H1 (cell line): ENCODE measurements around the gene CYP11A1. TPM values are rescaled to one million over a fixed set of nuclear protein-coding genes. Genes with fewer than 3 reads are reported as not detected.

Experiments used
- CTCF ChIA-PET: fragments of 300-600 bp; sonication (Branson Sonifier 250); formaldehyde crosslinking; loops from one replicate; lab custom pipeline; 2021; ENCODE audit not compliant: partially characterized antibody; lab: Charles Lee
- POLR2A ChIA-PET: fragments of 300-600 bp; sonication (Branson Sonifier 250); formaldehyde crosslinking; loops from one replicate; lab custom pipeline; 2021; ENCODE audit warnings: inconsistent platforms; ENCODE audit not compliant: partially characterized antibody; lab: Charles Lee
- DNase-seq, 2 experiments: peaks; one replicate each; pipeline versions ENCODE4 v3.0.0 to v3.0.0-alpha.2; 2010 to 2022; ENCODE audit warnings: low spot score in 2 of 2, low read depth in 1 of 2, mixed read lengths in 1 of 2
- FAIRE-seq: peaks from 2 replicates; lab custom pipeline; 2011; peaks lifted over from hg19 to GRCh38; lab: Jason Lieb, UNC
- H2AFZ ChIP-seq: 2 replicates; pipeline ENCODE4 v1.8.1; 2012; ENCODE audit warnings: low read length, inconsistent platforms
- H2AK5ac ChIP-seq: 2 replicates; pipeline ENCODE4 v1.6.1; 2013; ENCODE audit warnings: low read depth, low read length
- H2BK120ac ChIP-seq: replicated peaks from 2 replicates; pipeline ENCODE3; 2013; ENCODE audit warnings: low read depth, low read length, inconsistent platforms
- H2BK12ac ChIP-seq: 2 replicates; pipeline ENCODE4 v1.6.1; 2013; ENCODE audit warnings: low read depth, low read length
- H2BK15ac ChIP-seq: 2 replicates; pipeline ENCODE4 v1.6.1; 2013; ENCODE audit warnings: low read length
- H2BK20ac ChIP-seq: 2 replicates; pipeline ENCODE4 v1.6.1; 2013; ENCODE audit warnings: low read length
- H2BK5ac ChIP-seq: 2 replicates; pipeline ENCODE4 v1.6.1; 2013; ENCODE audit warnings: low read depth, low read length
- H3K14ac ChIP-seq: 2 replicates; pipeline ENCODE4 v1.6.1; 2013; ENCODE audit warnings: inconsistent platforms; ENCODE audit not compliant: insufficient read length
- H3K18ac ChIP-seq: 2 replicates; pipeline ENCODE4 v1.6.1; 2013; ENCODE audit warnings: low read length; ENCODE audit errors: extremely low read depth
- H3K23ac ChIP-seq: 2 replicates; pipeline ENCODE4 v1.6.1; 2013; ENCODE audit warnings: inconsistent platforms; ENCODE audit not compliant: insufficient read length
- H3K23me2 ChIP-seq: 2 replicates; pipeline ENCODE4 v1.6.1; 2013; ENCODE audit warnings: low read depth, low read length
- H3K27ac ChIP-seq: 2 replicates; pipeline ENCODE4 v1.6.1; 2011; ENCODE audit warnings: low read depth, low read length, inconsistent platforms
- H3K27me3 ChIP-seq, 4 experiments: replicated peaks in 1 of 4; 1 replicate in 1 of 4; 2 replicates in 3 of 4; pipeline versions ENCODE4 v1.6.1 to v1.8.1; 2011 to 2013; ENCODE audit warnings: low read length in 3 of 4, mild to moderate bottlenecking in 3 of 4, inconsistent platforms in 2 of 4, mixed read lengths in 2 of 4, moderate library complexity in 1 of 4; ENCODE audit not compliant: control insufficient read depth in 3 of 4, insufficient read depth in 3 of 4; ENCODE audit errors: extremely low read depth in 1 of 4
- H3K36me3 ChIP-seq, 4 experiments: 2 replicates each; pipeline versions ENCODE4 v1.6.1 to v1.8.1; 2011 to 2013; ENCODE audit warnings: mild to moderate bottlenecking in 4 of 4, low read length in 3 of 4, moderate library complexity in 2 of 4, control low read depth in 1 of 4, inconsistent platforms in 1 of 4; ENCODE audit not compliant: insufficient read depth in 4 of 4, control insufficient read depth in 2 of 4
- H3K4ac ChIP-seq: replicated peaks from 2 replicates; pipeline ENCODE3; 2013; ENCODE audit warnings: low read length, low read depth, mixed read lengths, inconsistent platforms; ENCODE audit not compliant: insufficient read length
- H3K4me1 ChIP-seq, 4 experiments: replicated peaks in 1 of 4; 1 replicate in 1 of 4; 2 replicates in 3 of 4; pipeline versions ENCODE4 v1.6.1 to v1.8.1; 2011 to 2013; ENCODE audit warnings: low read length in 3 of 4, inconsistent platforms in 2 of 4, mixed read lengths in 1 of 4; ENCODE audit not compliant: insufficient read depth in 4 of 4, control insufficient read depth in 3 of 4
- H3K4me2 ChIP-seq, 2 experiments: 2 replicates each; pipeline versions ENCODE4 v1.6.1 to v1.8.1; 2011 to 2013; ENCODE audit warnings: low read depth in 2 of 2, low read length in 2 of 2, control low read depth in 1 of 2, inconsistent platforms in 1 of 2, mild to moderate bottlenecking in 1 of 2; ENCODE audit not compliant: insufficient read depth in 1 of 2
- H3K4me3 ChIP-seq, 4 experiments: fragments of 200-600, 300-600 bp in 1 of 4; sonication (generic), shearing (Covaris generic), sonication (Bioruptor Twin) in 1 of 4; 2 replicates each; pipeline versions ENCODE4 v1.5.1 to v1.8.1; 2011 to 2016; ENCODE audit warnings: low read length in 4 of 4, low read depth in 3 of 4, control low read depth in 2 of 4, inconsistent platforms in 2 of 4, mild to moderate bottlenecking in 2 of 4, mixed read lengths in 1 of 4, moderate library complexity in 1 of 4; ENCODE audit not compliant: insufficient read depth in 2 of 4; ENCODE audit errors: extremely low read depth in 1 of 4
- H3K56ac ChIP-seq: replicated peaks from 2 replicates; pipeline ENCODE3; 2013; ENCODE audit warnings: low read depth, mild to moderate bottlenecking, mixed read lengths, low read length, inconsistent platforms; ENCODE audit not compliant: insufficient read length
- H3K79me1 ChIP-seq: 2 replicates; pipeline ENCODE4 v1.6.1; 2013; ENCODE audit warnings: low read depth, low read length, control low read depth
- H3K79me2 ChIP-seq, 2 experiments: 2 replicates each; pipeline versions ENCODE4 v1.6.1 to v1.8.1; 2012 to 2013; ENCODE audit warnings: low read length in 2 of 2, mild to moderate bottlenecking in 2 of 2, inconsistent platforms in 1 of 2; ENCODE audit not compliant: insufficient read depth in 2 of 2, control insufficient read depth in 1 of 2
- H3K9ac ChIP-seq, 4 experiments: replicated peaks in 1 of 4; 1 replicate in 1 of 4; 2 replicates in 3 of 4; pipeline versions ENCODE4 v1.6.1 to v1.8.1; 2011 to 2013; ENCODE audit warnings: low read depth in 3 of 4, low read length in 3 of 4, control low read depth in 2 of 4, mild to moderate bottlenecking in 2 of 4, moderate library complexity in 2 of 4, inconsistent platforms in 1 of 4; ENCODE audit errors: extremely low read depth in 1 of 4
- H3K9me3 ChIP-seq, 2 experiments: 2 replicates each; pipeline versions ENCODE4 v1.6.1 to v1.8.1; 2012 to 2013; ENCODE audit warnings: mild to moderate bottlenecking in 2 of 2, moderate library complexity in 2 of 2, control low read depth in 1 of 2, inconsistent platforms in 1 of 2, low read depth in 1 of 2, low read length in 1 of 2, mixed read lengths in 1 of 2; ENCODE audit not compliant: insufficient read depth in 2 of 2
- H4K20me1 ChIP-seq, 2 experiments: replicated peaks in 1 of 2; 2 replicates each; pipeline versions ENCODE3 to v1.8.1; 2011 to 2013; ENCODE audit warnings: inconsistent platforms in 2 of 2, low read length in 2 of 2, mild to moderate bottlenecking in 1 of 2; ENCODE audit not compliant: insufficient read depth in 2 of 2, control insufficient read depth in 1 of 2
- H4K5ac ChIP-seq: 2 replicates; pipeline ENCODE4 v1.6.1; 2013; ENCODE audit warnings: low read length, low read depth, mixed read lengths, inconsistent platforms; ENCODE audit not compliant: insufficient read length
- H4K8ac ChIP-seq: 2 replicates; pipeline ENCODE4 v1.8.0; 2013; ENCODE audit warnings: mild to moderate bottlenecking, moderate library complexity, low read length, inconsistent platforms; ENCODE audit not compliant: insufficient read depth; ENCODE audit errors: extremely low read depth
- H4K91ac ChIP-seq: replicated peaks from 2 replicates; pipeline ENCODE3; 2013; ENCODE audit warnings: low read length, mixed read lengths, inconsistent platforms; ENCODE audit not compliant: insufficient read length
- E2F6 ChIP-seq: IDR thresholded peaks from 2 replicates; pipeline ENCODE4 v1.6.1; 2012; ENCODE audit warnings: inconsistent platforms
- WGBS, 2 experiments: shearing (Covaris generic) in 1 of 2; methylation state at CpG; one replicate each; pipeline versions ENCODE4 v1.1.6 to v1.1.7; 2013 to 2015; ENCODE audit warnings: low lambda C conversion rate in 2 of 2, mixed read lengths in 2 of 2, inconsistent platforms in 1 of 2, low coverage in 1 of 2, missing lambda C conversion rate in 1 of 2; ENCODE audit not compliant: insufficient replicate concordance in 2 of 2, insufficient coverage in 1 of 2, insufficient read length in 1 of 2; ENCODE audit errors: extremely low coverage in 1 of 2, missing lambda C conversion rate in 1 of 2; 5-methylcytosine and 5-hydroxymethylcytosine counted together
- polyA plus RNA-seq, 7 experiments: library from polyadenylated mRNA; depleted of rRNA in 3 of 7; stranded (reverse) in 5 of 7; unstranded in 2 of 7; fragments of >200 nt in 5 of 7; fragments of 200-250 nt in 2 of 7; gene quantifications; 1 replicate in 5 of 7; 2 replicates in 1 of 7; 4 replicates in 1 of 7; pipeline versions ENCODE4 v1.2.1 to v1.2.3, GENCODE V29; 2011 to 2013; ENCODE audit warnings: missing spikeins in 2 of 7, mixed read lengths in 2 of 7
- total RNA-seq: library from RNA; stranded (reverse); fragmentation: NEBNext Ultra II Directional; extraction: Animal tissue kit (Norgen Biotek cat#: 25700); gene quantifications from 2 replicates; pipeline ENCODE4 v1.2.1, GENCODE V29; 2021

The CYP11A1 gene
- total and polyA plus RNA-seq, 2 of the 8 experiments (the other 6 are each of a cell fraction or from before 2014, with no cell fraction given), result 1.9 to 7.2 TPM

GRCh38 chr15:74324714-74325113 lies 42.7 kb downstream of the CYP11A1 start:
- H3K79me2 ChIP-seq, result no peaks in the 10 kb centered on the region
- H2AFZ ChIP-seq, result no peak overlapping the region
- H3K4me2 ChIP-seq, result no peak overlapping the region
- H3K36me3 ChIP-seq, result no peaks in the 10 kb centered on the region
- no peak overlapping the region for H4K5ac ChIP-seq
- no peak overlapping the region for H2AK5ac ChIP-seq
- H4K8ac ChIP-seq, result no peak overlapping the region
- no peak overlapping the region for H2BK120ac ChIP-seq
- peaks cover 3 to 21% (median 14%) of the 10 kb centered on the region in 4 experiments for H3K4me1 ChIP-seq
- H2BK15ac ChIP-seq, result 0 out of 2 replicates have a peak overlapping the region, but pooled peaks have one; percentile 40
- 0 out of 2 replicates have a peak overlapping the region, but pooled peaks have one; percentile 3 for H2BK20ac ChIP-seq
- no peak for TF ChIP-seq E2F6
- H4K91ac ChIP-seq, result no peak overlapping the region
- no peak overlapping the region for H3K4ac ChIP-seq
- no peak overlapping the region for H3K9ac ChIP-seq
- no peaks in the 10 kb centered on the region for H3K27me3 ChIP-seq
- DNase-seq, result no peak
- H3K79me1 ChIP-seq, result no peaks in the 10 kb centered on the region
- WGBS, 2 experiments, result 78% methylated on average over 1 of the region's 3 CpGs; no CpG with 5 or more reads in 1 of the 2 experiments
- POLR2A ChIA-PET, result interaction anchor here (1.0 kb wide), 1 partner anchor 21 kb away, joined by 3 read pairs; no protein-coding TSS in a partner anchor
- no peak overlapping the region for H3K18ac ChIP-seq
- H3K14ac ChIP-seq, result no peak overlapping the region
- no peak for FAIRE-seq
- no peaks in the 10 kb centered on the region; a peak in 1 of 4 replicates for H3K9me3 ChIP-seq
- H3K23me2 ChIP-seq, result no peaks in the 10 kb centered on the region
- H2BK5ac ChIP-seq, result 0 out of 2 replicates have a peak overlapping the region, but pooled peaks have one; percentile 5
- no peak overlapping the region for H3K27ac ChIP-seq
- no peaks in the 10 kb centered on the region for H4K20me1 ChIP-seq
- CTCF ChIA-PET, result interaction anchor here (1.0 to 18.1 kb wide), 9 partner anchors 9 to 286 kb away, joined by 3 to 353 read pairs (median 4); no protein-coding TSS in a partner anchor
- H3K23ac ChIP-seq, result no peak overlapping the region
- H3K56ac ChIP-seq, result no peak overlapping the region
- no peak overlapping the region for H3K4me3 ChIP-seq
- no peak overlapping the region for H2BK12ac ChIP-seq
